Liver (tissue), 9 donors: ENCODE results near the gene ERICH2. TPM values are rescaled to one million over a fixed set of nuclear protein-coding genes. Genes with fewer than 3 reads are reported as not detected.

ENCODE experiments used
- DNase-seq: peaks from one replicate; pipeline ENCODE4 v3.0.0-alpha.2; 2017; ENCODE audit warnings: low spot score
- H3K27ac ChIP-seq, 2 donors: one replicate each; pipeline ENCODE4 v1.7.0; 2013; ENCODE audit warnings: inconsistent platforms in 2 of 2, low read length in 2 of 2, control low read depth in 1 of 2, low read depth in 1 of 2, mild to moderate bottlenecking in 1 of 2
- H3K27me3 ChIP-seq, 4 donors: one replicate each; pipeline versions ENCODE4 v1.6.1 to v1.7.0; 2013; ENCODE audit warnings: low read length in 3 of 4, inconsistent platforms in 1 of 4, mild to moderate bottlenecking in 1 of 4, moderate library complexity in 1 of 4; ENCODE audit not compliant: control insufficient read depth in 4 of 4, insufficient read depth in 4 of 4
- H3K36me3 ChIP-seq, 4 donors: one replicate each; pipeline versions ENCODE4 v1.6.1 to v1.7.0; 2013; ENCODE audit warnings: low read length in 3 of 4, mild to moderate bottlenecking in 3 of 4, low read depth in 1 of 4, moderate library complexity in 1 of 4; ENCODE audit not compliant: control insufficient read depth in 4 of 4, insufficient read depth in 3 of 4
- H3K4me1 ChIP-seq, 4 donors: one replicate each; pipeline versions ENCODE4 v1.6.1 to v1.7.0; 2013; ENCODE audit warnings: low read length in 3 of 4, mild to moderate bottlenecking in 3 of 4, moderate library complexity in 1 of 4; ENCODE audit not compliant: control insufficient read depth in 4 of 4, insufficient read depth in 4 of 4
- H3K4me3 ChIP-seq, 3 donors: one replicate each; pipeline versions ENCODE4 v1.6.1 to v1.7.0; 2013; ENCODE audit warnings: low read length in 3 of 3, control low read depth in 1 of 3, low read depth in 1 of 3, mild to moderate bottlenecking in 1 of 3
- H3K9ac ChIP-seq, 2 donors: one replicate each; pipeline ENCODE4 v1.7.0; 2013; ENCODE audit warnings: low read length in 2 of 2, mild to moderate bottlenecking in 2 of 2, moderate library complexity in 2 of 2, control low read depth in 1 of 2, low read depth in 1 of 2
- H3K9me3 ChIP-seq, 4 donors: one replicate each; pipeline versions ENCODE4 v1.6.1 to v1.7.0; 2013; ENCODE audit warnings: low read length in 3 of 4; ENCODE audit not compliant: control insufficient read depth in 4 of 4
- CTCF ChIP-seq: fragments of 150-350 bp; IDR thresholded peaks from 2 replicates; pipeline ENCODE4 v1.5.1; 2017; ENCODE audit warnings: improper control_type of control experiment, low read depth, low read length; ENCODE audit not compliant: missing input control
- EGR1 ChIP-seq, 2 donors: IDR thresholded peaks; 2 replicates each; pipeline ENCODE4 v1.6.1; 2016 to 2018; ENCODE audit warnings: antibody characterized with exemption in 2 of 2, low read depth in 2 of 2
- FOXA1 ChIP-seq: IDR thresholded peaks from 2 replicates; pipeline ENCODE4 v1.6.1; 2016; ENCODE audit warnings: antibody characterized with exemption
- FOXA2 ChIP-seq: IDR thresholded peaks from 2 replicates; pipeline ENCODE4 v1.6.1; 2016; ENCODE audit warnings: antibody characterized with exemption
- HNF4A ChIP-seq, 2 donors: conservative IDR thresholded peaks; 2 replicates each; pipeline ENCODE4 v1.6.1; 2016; ENCODE audit warnings: antibody characterized with exemption in 2 of 2, mild to moderate bottlenecking in 2 of 2
- HNF4G ChIP-seq: IDR thresholded peaks from 2 replicates; pipeline ENCODE4 v1.6.1; 2016; ENCODE audit warnings: antibody characterized with exemption
- JUND ChIP-seq, 2 donors: IDR thresholded peaks; 2 replicates each; pipeline ENCODE4 v1.6.1; 2016; ENCODE audit warnings: antibody characterized with exemption in 2 of 2
- NR2F2 ChIP-seq: IDR thresholded peaks from 2 replicates; pipeline ENCODE4 v1.6.1; 2016; ENCODE audit warnings: antibody characterized with exemption
- RAD21 ChIP-seq, 2 donors: IDR thresholded peaks; 2 replicates each; pipeline ENCODE4 v1.6.1; 2016; ENCODE audit warnings: antibody characterized with exemption in 2 of 2, mild to moderate bottlenecking in 2 of 2
- REST ChIP-seq: IDR thresholded peaks from 2 replicates; pipeline ENCODE4 v1.6.1; 2016; ENCODE audit warnings: antibody characterized with exemption, mild to moderate bottlenecking
- RXRA ChIP-seq, 2 donors: IDR thresholded peaks; 2 replicates each; pipeline ENCODE4 v1.6.1; 2017 to 2018; ENCODE audit warnings: antibody characterized with exemption in 2 of 2, mild to moderate bottlenecking in 1 of 2
- SP1 ChIP-seq: IDR thresholded peaks from 2 replicates; pipeline ENCODE4 v1.6.1; 2018; ENCODE audit warnings: antibody characterized with exemption, mild to moderate bottlenecking
- TAF1 ChIP-seq: conservative IDR thresholded peaks from 2 replicates; pipeline ENCODE4 v1.6.1; 2016; ENCODE audit warnings: antibody characterized with exemption, mild to moderate bottlenecking
- YY1 ChIP-seq: IDR thresholded peaks from 2 replicates; pipeline ENCODE4 v1.6.1; 2016; ENCODE audit warnings: antibody characterized with exemption, mild to moderate bottlenecking
- ZBTB33 ChIP-seq: IDR thresholded peaks from 2 replicates; pipeline ENCODE4 v1.6.1; 2016; ENCODE audit warnings: antibody characterized with exemption
- WGBS: extraction: QIAGEN DNeasy Blood & Tissue Kit; methylation state at CpG from one replicate; pipeline ENCODE4 v1.1.7; 2013; 5-methylcytosine and 5-hydroxymethylcytosine counted together
- polyA plus RNA-seq, 2 donors: library from polyadenylated mRNA; stranded (reverse) in 1 of 2; unstranded in 1 of 2; fragments of 200-250 nt in 1 of 2; fragments of >200 nt in 1 of 2; fragmentation: Nextera tagmentation in 1 of 2; extraction: Ambion mirVana in 1 of 2; gene quantifications; one replicate each; pipeline versions ENCODE4 v1.2.1 to v1.2.3, GENCODE V29; 2013 to 2015
- total RNA-seq, 2 donors: library from RNA; depleted of rRNA; stranded (reverse); fragments of >200 nt; gene quantifications; one replicate each; pipeline ENCODE4 v1.2.3, GENCODE V29; 2014
- TF ChIP-seq, protein P1 (sequence below): IDR thresholded peaks from 2 replicates; pipeline ENCODE4 v1.6.1; 2016; ENCODE audit warnings: antibody characterized with exemption
- donor health status: healthy.
- donor health status: healthy.
- donor health status: healthy.
- donor health status: healthy.
- donor health status: healthy.

ERICH2 gene
- total and polyA plus RNA-seq, 4 donors = 0.39 to 3.0 (median 0.42) TPM; not detected in 1

GRCh38 chr2:170771421-170771937 is 1.3 kb downstream of the ERICH2 start:
- no peaks in the 10 kb centered on the region for H3K9me3 ChIP-seq
- peak overlapping the region in 1 of 2 donors; percentile 50 for H3K27ac ChIP-seq
- peak overlapping the region; percentile 83 to 96 (median 92) for H3K4me3 ChIP-seq
- 13% methylated on average over 15 of the region's 15 CpGs for WGBS
- H3K4me1 ChIP-seq = peaks cover 4 to 14% (median 6%) of the 10 kb centered on the region in 4 donors
- DNase-seq = no peak
- H3K36me3 ChIP-seq = no peaks in the 10 kb centered on the region
- H3K27me3 ChIP-seq = no peaks in the 10 kb centered on the region
- TF ChIP-seq HNF4A (conservative IDR thresholded peaks at IDR 0.05) = no peak
- TF ChIP-seq JUND (IDR thresholded peaks at IDR 0.05) = no peak
- no peak for TF ChIP-seq HNF4G
- no peak for TF ChIP-seq YY1
- TF ChIP-seq CTCF = no peak
- TF ChIP-seq RXRA (IDR thresholded peaks at IDR 0.05) = no peak
- TF ChIP-seq EGR1 (IDR thresholded peaks at IDR 0.05; ENCODE audit: low read depth in 2 of 2) = no peak
- TF ChIP-seq RAD21 (IDR thresholded peaks at IDR 0.05) = no peak
- H3K9ac ChIP-seq = no peak overlapping the region

DNA sequence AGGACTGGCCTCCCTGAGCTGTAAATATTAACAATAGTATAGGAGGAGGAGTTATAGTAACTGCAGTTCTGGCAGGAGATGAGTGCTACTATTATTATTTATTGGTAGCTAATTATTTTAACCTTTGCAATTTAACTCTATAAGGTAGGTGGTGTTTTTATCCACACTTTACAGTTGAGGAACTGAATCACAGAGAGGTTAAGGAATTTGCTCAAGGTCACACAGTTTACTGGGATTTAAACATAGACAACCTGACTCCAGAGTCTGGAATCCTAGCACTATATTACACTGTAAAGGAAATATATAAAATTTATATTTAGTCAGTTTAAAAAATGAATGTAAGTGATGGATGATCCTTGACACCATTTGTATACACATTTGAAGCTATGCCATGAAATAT is 2.1 kb downstream of the ERICH2 start:
- no peak overlapping the region for H3K27ac ChIP-seq
- TF ChIP-seq CTCF (no peak), FOXA2 (no peak), ZBTB33 (no peak), HNF4G (no peak), RXRA (IDR thresholded peaks at IDR 0.05) (no peak), NR2F2 (no peak)

DNA sequence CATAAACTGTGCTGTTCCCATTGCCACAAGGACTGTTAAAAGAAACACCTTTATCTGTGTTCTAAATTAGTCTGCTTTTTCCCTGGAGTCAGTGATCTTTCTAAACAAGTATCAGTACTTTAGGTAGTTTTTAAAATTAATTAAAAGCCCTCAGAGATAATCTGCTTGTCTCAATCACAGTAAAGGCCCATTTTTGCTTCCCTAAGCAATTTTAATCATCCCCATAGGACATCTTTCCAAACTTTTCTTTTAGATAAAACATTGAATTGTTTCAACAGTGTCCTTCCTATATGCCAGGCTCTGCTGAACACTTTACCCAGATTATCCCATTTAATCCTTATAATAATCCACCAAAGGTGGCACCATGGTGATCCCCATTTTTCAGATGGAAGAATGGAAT is 3.9 kb downstream of the ERICH2 start:
- no peaks in the 10 kb centered on the region for H3K9me3 ChIP-seq
- no peak overlapping the region for H3K27ac ChIP-seq
- H3K27me3 ChIP-seq = no peaks in the 10 kb centered on the region
- H3K4me1 ChIP-seq = peaks cover 4 to 14% (median 6%) of the 10 kb centered on the region in 4 donors
- no peaks in the 10 kb centered on the region for H3K36me3 ChIP-seq
- H3K9ac ChIP-seq = no peak overlapping the region
- H3K4me3 ChIP-seq = no peak overlapping the region
- no peak for DNase-seq
- TF ChIP-seq FOXA1 (no peak), YY1 (no peak), JUND (IDR thresholded peaks at IDR 0.05) (no peak), REST (no peak), CTCF (no peak), TAF1 (no peak), HNF4A (conservative IDR thresholded peaks at IDR 0.05) (no peak), RAD21 (IDR thresholded peaks at IDR 0.05) (no peak), SP1 (no peak)
- TF ChIP-seq, protein P1, sequence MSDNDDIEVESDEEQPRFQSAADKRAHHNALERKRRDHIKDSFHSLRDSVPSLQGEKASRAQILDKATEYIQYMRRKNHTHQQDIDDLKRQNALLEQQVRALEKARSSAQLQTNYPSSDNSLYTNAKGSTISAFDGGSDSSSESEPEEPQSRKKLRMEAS = no peak

More for the DNA sequence above, 2.1 kb downstream of the ERICH2 start:
- Histone ChIP-seq H3K27me3 (no peaks in the 10 kb centered on the region), H3K9me3 (no peaks in the 10 kb centered on the region), H3K4me3 (no peak overlapping the region), H3K9ac (no peak overlapping the region), H3K36me3 (no peaks in the 10 kb centered on the region), H3K4me1 (peaks cover 4 to 14% (median 6%) of the 10 kb centered on the region in 4 donors)
- no peak for DNase-seq
